ENCODE data around the gene SLC49A4. TPM values are rescaled to one million over a fixed set of nuclear protein-coding genes. Genes with fewer than 3 reads are reported as not detected.
A peak's percentile ranks its signal among the peaks of the same experiment; 100 is the strongest.

The SLC49A4 gene
- total RNA-seq, 2 donors from 2014 or later: 1.9 to 2.6 TPM

DNA sequence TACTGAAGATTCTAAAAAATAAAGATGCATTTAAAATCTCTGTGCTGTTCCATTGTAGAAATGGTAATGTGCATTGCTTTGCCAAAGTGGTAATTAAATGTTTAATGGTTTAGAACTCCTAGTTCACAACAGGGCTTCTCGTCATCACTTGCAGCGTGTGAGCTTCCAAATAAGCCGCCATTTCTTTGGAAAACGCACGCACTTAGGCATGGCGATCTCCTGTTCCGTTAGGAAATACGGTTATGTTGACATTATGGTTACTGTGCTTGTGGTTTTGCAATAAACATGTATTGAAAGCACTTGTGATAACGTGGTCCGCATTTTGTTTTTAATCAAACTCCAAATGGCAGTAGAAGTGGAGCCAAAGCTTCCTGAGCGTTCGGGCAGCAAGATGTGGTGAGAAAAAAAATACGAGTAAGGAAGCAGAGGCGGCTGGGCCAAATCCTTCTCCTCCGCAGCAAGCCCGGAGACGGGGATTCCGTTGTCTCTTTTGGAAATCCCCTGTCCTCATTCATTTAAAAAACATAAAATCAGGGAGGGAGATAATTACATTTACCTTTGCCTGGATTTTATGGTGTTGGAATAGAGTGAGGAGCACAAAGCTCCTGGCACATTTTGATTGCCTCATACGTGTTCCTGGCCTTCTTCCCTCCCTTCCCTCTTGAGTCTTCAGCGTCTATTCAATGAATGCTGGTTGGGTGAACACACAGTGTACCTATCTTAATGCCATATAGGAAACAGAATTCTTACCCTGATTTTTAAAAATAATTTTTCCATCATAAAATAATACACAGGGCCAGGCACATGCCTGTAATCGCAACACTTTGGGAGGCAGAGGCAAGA lies 97.5 kb downstream of the SLC49A4 start:
- H3K9me3 Mint-ChIP-seq: no peaks in the 10 kb centered on the region
- no peak for ATAC-seq (replicated peaks)

DNA sequence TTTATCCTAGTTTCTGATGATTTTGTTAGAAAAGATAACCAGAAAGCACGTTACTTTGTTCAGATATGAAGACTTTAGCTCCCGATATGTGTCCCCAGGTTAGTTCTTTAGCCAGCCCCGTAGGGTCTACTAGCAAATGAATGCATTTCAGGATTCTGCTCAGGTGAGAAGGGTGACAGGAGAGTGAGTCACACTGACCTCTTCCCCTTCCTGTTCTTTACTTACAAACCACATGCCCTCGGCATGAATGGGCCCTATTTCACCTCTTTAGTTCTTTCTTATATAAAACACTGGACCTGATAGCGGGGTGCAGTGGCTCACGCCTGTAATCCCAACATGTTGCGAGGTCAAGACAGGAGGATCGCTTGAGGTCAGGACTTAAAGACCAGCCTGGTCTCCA lies 98.4 kb downstream of the SLC49A4 start:
- Mint-ChIP-seq H3K36me3 (ENCODE audit: low read depth) (no peaks in the 10 kb centered on the region), H3K4me1 (peaks cover 7% of the 10 kb centered on the region), H3K4me3 (no peak overlapping the region), H3K27ac (no peak overlapping the region), H3K9me3 (no peaks in the 10 kb centered on the region), H3K27me3 (no peaks in the 10 kb centered on the region)
- peak; percentile 98 for ATAC-seq (replicated peaks)

More for the DNA sequence above, 97.5 kb downstream of the SLC49A4 start:
- H3K4me1 Mint-ChIP-seq: peaks cover 7% of the 10 kb centered on the region
- H3K4me3 Mint-ChIP-seq: no peak overlapping the region
- H3K27me3 Mint-ChIP-seq: no peaks in the 10 kb centered on the region
- no peak overlapping the region for H3K27ac Mint-ChIP-seq
- H3K36me3 Mint-ChIP-seq (ENCODE audit: low read depth): no peaks in the 10 kb centered on the region

DNA sequence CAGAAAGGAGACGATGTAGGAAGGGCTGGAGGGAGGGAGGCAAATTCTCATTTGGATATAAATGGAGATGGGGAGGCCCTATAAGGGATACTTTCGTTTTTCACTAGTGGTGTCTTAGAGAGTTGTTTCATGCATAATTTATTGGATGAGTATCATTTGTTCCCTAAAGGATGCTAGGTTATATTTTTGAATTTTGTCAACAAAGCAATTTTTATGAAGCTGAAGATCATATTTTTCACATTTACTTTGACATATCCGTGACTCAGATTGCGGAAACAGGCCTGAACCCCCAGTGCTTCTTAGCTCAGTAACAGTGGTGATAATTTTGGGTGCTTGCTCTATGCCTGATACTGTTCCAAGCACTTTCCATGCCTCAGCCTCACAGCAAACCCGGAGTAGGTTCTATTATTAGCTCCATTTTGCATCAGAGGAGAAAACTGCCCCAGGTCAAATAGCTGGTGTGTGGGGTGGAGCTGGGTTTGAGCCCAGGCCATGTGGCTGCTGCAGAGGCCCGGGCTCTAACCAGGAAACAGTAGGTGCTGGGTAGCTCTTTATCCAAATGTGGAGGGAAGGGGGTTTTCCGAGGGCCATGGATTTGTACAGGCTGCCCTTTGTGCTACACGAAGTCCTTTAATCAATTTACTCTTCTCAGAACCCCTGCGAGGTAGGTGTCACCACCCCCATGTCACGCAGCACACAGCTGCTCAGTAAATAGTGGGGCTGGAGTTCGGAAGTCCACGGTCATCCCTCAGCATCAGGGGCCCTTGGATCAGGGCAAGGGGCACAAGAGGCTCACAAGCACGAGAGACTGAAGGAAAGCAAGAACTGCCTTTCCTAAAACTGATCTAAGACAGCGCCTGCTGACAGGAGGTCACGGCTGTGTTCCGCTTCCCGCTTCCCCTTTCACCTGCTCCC lies 99.1 kb downstream of the SLC49A4 start:
- Mint-ChIP-seq H3K27ac (no peak overlapping the region), H3K27me3 (peaks cover 3% of the 10 kb centered on the region), H3K9me3 (no peaks in the 10 kb centered on the region), H3K4me3 (no peak overlapping the region), H3K36me3 (ENCODE audit: low read depth) (no peaks in the 10 kb centered on the region), H3K4me1 (peaks cover 7% of the 10 kb centered on the region)
- no peak for ATAC-seq (replicated peaks)

DNA sequence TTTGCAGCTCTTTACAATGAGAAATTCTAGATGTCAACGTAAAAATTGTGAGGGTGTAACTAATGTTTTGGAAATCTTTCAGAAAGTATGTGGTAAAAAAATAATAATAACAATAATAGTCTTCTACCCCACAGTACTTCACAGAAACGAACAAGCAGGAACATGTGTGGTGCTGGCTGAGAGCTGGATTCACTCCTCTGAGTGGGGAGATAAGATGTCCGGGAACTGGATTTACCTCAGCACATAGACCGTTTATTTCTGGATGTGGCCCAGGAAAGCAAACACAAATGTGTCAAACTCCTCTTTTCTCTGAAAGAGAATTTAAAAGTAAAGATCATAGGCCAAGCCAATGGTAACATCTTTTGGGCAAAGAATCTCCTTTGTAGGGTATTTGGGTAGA lies 103.4 kb downstream of the SLC49A4 start:
- Mint-ChIP-seq H3K4me1 (peaks cover 5% of the 10 kb centered on the region), H3K27me3 (peaks cover 3% of the 10 kb centered on the region), H3K27ac (no peak overlapping the region), H3K4me3 (no peak overlapping the region), H3K9me3 (no peaks in the 10 kb centered on the region), H3K36me3 (ENCODE audit: low read depth) (no peaks in the 10 kb centered on the region)
- no peak for ATAC-seq (replicated peaks)

DNA sequence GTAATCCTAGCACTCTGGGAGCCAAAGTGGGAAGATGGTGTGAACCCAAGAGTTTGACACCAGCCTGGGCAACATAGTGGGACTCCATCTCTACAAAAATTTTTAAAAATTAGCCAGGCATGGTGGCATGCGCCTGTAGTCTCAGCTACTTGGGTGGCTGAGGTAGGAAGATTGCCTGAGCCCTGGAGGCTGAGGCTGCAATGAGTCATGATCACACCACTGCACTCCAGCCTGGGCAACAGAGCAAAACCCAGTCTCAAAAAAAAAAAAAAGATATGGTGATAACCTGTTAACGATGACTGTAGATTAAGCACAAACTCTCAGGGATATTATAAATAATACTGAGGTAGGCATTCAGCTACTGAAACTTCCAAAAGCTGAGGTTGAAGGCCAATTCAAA lies 107.5 kb downstream of the SLC49A4 start:
- H3K4me1 Mint-ChIP-seq: no peaks in the 10 kb centered on the region
- H3K36me3 Mint-ChIP-seq (ENCODE audit: low read depth): no peaks in the 10 kb centered on the region
- no peak overlapping the region for H3K4me3 Mint-ChIP-seq
- peaks cover 8% of the 10 kb centered on the region for H3K9me3 Mint-ChIP-seq
- peaks cover 23% of the 10 kb centered on the region for H3K27me3 Mint-ChIP-seq
- no peak overlapping the region for H3K27ac Mint-ChIP-seq
- no peak for ATAC-seq (replicated peaks)

DNA sequence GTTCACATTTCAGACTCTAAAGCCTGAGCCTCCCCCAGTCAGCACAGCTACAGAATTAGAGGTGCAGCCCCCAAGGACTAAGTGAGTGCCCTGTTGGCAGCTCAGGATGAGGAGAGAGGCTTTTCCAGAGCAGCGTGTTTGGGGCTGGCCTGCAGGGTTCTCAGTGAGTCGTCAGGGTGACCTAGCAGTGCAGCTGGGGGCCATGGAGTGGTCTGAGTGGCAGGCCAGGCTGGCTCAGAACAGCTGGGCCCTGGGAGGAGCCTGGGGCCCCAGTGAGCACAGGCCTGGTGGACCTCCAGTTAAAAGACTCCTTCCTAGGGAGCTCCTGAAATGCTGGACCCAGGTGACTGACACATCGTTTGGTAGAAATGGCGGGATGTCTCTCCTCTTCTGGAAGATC lies 108.3 kb downstream of the SLC49A4 start:
- H3K4me3 Mint-ChIP-seq: no peak overlapping the region
- no peak for ATAC-seq (replicated peaks)
- H3K9me3 Mint-ChIP-seq: peaks cover 8% of the 10 kb centered on the region
- no peak overlapping the region for H3K27ac Mint-ChIP-seq
- H3K36me3 Mint-ChIP-seq (ENCODE audit: low read depth): no peaks in the 10 kb centered on the region
- H3K4me1 Mint-ChIP-seq: no peaks in the 10 kb centered on the region
- H3K27me3 Mint-ChIP-seq: peaks cover 23% of the 10 kb centered on the region

DNA sequence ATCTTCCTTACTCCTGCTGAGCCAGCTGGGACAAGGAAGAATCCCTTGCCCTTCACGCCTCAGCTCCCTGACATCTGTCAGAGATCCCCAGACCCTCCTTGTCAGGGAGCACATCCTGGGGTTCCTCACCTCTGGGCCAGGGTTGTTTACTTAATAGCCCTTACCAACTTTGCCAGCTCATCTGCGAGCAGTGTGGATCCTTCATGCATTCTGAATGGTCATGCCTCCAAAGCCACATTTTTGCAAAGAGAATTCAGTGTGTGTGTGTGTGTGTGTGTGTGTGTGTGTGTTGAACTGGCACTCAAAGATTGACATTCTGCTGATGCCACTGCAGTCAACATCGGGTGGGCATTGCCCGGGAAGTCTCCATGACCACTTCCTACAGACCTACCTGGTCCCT lies 112.6 kb downstream of the SLC49A4 start:
- Mint-ChIP-seq H3K27ac (no peak overlapping the region), H3K27me3 (peaks cover 20% of the 10 kb centered on the region), H3K4me1 (no peaks in the 10 kb centered on the region), H3K36me3 (ENCODE audit: low read depth) (no peaks in the 10 kb centered on the region), H3K9me3 (peaks cover 8% of the 10 kb centered on the region), H3K4me3 (no peak overlapping the region)
- ATAC-seq (replicated peaks): no peak

DNA sequence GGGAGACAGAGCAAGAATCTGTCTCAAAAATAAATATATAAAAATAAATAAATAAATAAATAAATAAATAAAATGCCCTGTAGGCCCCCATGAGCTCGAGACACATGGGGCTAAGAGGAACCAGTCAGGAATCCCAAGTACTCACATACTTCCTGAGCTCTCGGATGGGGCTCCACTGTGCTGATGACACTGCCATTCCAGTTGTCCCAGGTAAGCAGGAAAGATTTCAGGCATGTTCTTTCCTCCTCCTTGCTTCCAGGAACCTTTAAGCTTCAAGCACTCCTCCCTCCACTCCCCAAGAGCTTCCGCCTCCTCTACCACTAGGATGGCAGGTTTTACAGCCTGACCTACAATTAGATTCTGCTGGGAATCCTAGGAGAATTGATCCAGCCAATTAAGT lies 113.4 kb downstream of the SLC49A4 start:
- H3K9me3 Mint-ChIP-seq: peaks cover 8% of the 10 kb centered on the region
- no peak overlapping the region for H3K4me3 Mint-ChIP-seq
- H3K4me1 Mint-ChIP-seq: no peaks in the 10 kb centered on the region
- H3K27me3 Mint-ChIP-seq: peaks cover 20% of the 10 kb centered on the region
- no peak overlapping the region for H3K27ac Mint-ChIP-seq
- ATAC-seq (replicated peaks): no peak
- no peaks in the 10 kb centered on the region for H3K36me3 Mint-ChIP-seq (ENCODE audit: low read depth)

DNA sequence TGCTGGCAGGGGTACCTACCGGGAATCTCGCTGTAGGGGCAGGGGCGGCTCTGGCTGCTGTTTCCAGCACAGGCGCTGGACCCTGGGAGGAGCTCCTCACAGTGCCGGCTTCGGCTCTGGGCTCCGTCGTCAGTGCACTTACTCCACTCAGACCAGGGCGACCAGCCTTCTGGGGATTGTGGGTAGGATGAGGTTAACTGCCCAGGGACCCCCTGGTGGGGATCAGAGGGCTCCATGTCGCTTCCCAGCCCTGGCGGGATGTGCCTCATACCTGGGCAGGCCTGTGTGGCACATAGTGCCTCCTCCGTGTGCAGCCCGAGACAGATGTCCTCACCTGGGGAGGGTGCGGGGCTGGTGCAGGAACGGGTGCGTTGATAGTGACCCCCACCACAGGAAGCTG lies 117.0 kb downstream of the SLC49A4 start:
- Mint-ChIP-seq H3K36me3 (ENCODE audit: low read depth) (no peaks in the 10 kb centered on the region), H3K4me3 (no peak overlapping the region), H3K9me3 (no peaks in the 10 kb centered on the region), H3K4me1 (no peaks in the 10 kb centered on the region), H3K27me3 (peaks cover 10% of the 10 kb centered on the region), H3K27ac (no peak overlapping the region)
- no peak for ATAC-seq (replicated peaks)

DNA sequence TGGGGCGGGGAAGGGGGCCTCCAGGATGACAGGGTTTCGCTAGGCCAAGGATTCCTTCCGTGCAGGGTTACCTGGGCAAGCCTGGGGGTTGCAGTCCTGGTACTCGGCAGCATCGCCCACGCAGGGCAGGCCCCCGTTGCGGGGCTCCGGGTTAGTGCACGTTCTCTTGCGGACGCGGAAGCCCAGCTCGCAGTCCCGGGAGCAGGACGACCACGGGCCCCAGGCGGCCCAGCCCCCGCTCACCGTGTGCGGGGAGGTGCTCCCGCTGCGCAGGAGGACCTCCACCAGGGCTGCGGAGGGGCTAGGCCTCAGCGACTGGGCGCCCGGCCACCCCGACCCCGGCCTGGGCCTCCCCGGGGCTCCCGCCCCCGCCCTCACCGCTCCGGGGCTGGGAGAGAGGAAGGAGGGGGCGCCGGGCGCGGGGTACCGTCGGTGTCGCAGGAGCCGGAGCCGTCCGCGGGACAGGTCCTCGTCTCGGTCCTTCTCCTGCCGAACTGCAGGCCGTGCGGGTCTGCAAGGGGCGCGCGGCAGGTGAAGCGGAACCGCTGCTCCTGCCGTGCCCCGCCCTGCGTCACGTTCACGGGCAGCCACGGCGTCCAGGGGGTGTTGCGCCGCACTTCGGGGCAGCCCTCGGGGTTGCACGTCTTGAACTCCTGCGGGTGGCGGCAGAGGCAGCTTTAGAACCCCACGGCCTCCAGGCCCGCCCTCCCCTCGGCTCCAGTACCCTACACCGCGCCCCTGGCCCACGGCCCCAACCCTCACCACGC lies 118.1 kb downstream of the SLC49A4 start:
- no peak overlapping the region for H3K4me3 Mint-ChIP-seq
- H3K27me3 Mint-ChIP-seq: peaks cover 7% of the 10 kb centered on the region
- H3K36me3 Mint-ChIP-seq (ENCODE audit: low read depth): no peaks in the 10 kb centered on the region
- no peak overlapping the region for H3K27ac Mint-ChIP-seq
- H3K9me3 Mint-ChIP-seq: no peaks in the 10 kb centered on the region
- no peaks in the 10 kb centered on the region for H3K4me1 Mint-ChIP-seq
- no peak for ATAC-seq (replicated peaks)

DNA sequence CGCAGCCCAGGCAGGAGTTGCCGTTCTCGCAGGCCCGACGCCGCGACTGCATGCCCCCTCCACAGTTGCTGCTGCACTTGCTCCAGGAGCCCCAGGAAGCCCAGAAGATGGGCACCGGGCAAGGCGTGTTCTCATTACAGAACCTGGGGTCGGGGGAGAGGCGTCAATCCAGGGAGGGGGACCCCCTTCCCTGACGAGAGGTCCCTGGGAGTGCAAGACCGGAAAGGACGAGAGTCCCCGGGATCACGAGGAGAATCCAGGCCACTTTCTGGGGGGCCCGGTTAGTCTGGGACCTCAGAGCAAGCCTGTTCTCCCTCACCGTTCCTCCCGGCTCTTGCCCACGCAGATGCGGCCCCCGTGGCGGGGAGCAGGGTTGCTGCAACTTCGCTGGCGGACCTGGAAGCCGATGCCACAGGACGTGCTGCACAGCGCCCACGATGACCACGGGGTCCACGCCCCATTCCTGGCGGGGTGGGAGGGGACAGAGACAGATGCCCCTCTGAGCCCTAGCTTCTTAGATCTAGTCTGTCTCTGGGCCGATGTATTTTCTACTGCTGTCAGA lies 118.8 kb downstream of the SLC49A4 start:
- no peaks in the 10 kb centered on the region for H3K36me3 Mint-ChIP-seq (ENCODE audit: low read depth)
- H3K9me3 Mint-ChIP-seq: no peaks in the 10 kb centered on the region
- no peak overlapping the region for H3K27ac Mint-ChIP-seq
- peaks cover 7% of the 10 kb centered on the region for H3K27me3 Mint-ChIP-seq
- H3K4me1 Mint-ChIP-seq: no peaks in the 10 kb centered on the region
- no peak overlapping the region for H3K4me3 Mint-ChIP-seq
- no peak for ATAC-seq (replicated peaks)

DNA sequence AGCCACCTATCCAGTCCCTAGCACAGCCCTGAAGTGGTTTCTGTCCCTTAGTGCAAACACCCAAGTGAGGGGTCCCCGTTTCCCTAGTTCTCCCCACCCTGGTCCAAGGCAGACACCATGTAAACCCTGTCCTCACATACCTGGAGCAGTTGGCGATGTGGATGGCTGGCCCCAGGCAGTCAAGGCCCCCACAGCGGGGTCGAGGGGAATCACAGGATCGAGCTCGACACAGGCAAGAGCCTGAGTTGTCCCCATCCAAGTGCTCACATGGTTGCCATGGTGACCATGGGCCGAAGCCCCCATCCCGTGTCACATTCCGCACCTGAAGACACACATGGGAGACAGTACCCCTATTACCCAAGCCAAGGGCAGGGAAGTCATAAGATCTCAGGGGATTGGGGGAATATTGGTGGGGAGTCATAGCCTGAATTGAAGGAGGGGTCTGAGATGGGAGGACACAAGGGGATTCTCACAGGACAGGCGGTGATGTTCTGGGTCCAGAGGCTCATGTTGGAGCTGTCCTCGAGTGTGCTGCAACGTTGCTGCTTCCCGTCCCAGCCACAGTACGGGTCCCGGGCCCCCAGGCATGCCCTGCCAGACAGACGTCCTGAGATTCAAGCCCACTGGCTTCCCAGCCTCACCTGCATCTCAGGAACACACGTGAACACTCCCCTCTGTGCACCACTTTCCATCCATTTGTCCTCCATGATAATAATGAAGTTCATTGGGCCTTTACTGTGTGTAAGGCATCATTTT lies 120.6 kb downstream of the SLC49A4 start:
- Mint-ChIP-seq H3K9me3 (no peaks in the 10 kb centered on the region), H3K4me3 (no peak overlapping the region), H3K27me3 (peaks cover 12% of the 10 kb centered on the region), H3K4me1 (no peaks in the 10 kb centered on the region), H3K27ac (no peak overlapping the region), H3K36me3 (ENCODE audit: low read depth) (no peaks in the 10 kb centered on the region)
- ATAC-seq (replicated peaks): no peak

DNA sequence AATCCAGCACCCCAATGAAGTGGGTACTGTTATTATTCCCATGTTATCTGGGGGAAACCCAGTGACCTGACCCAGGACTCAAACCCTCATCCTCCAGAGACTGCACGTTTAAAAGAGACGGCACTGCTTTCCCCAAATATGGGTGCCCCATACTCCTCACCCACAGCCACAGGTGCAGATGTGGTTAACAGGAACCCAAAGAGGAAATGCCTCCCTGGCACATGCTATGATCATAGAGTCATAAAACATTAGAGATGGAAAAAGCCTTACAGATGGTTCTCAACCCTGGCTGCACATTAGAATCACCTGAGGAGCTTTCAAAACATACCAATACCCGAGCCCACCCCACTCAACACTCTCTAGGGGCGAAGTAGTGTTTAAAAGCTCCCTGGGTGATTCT lies 121.2 kb downstream of the SLC49A4 start:
- H3K9me3 Mint-ChIP-seq: no peaks in the 10 kb centered on the region
- peaks cover 12% of the 10 kb centered on the region for H3K27me3 Mint-ChIP-seq
- H3K4me1 Mint-ChIP-seq: no peaks in the 10 kb centered on the region
- no peak for ATAC-seq (replicated peaks)
- no peak overlapping the region for H3K4me3 Mint-ChIP-seq
- H3K27ac Mint-ChIP-seq: no peak overlapping the region
- no peaks in the 10 kb centered on the region for H3K36me3 Mint-ChIP-seq (ENCODE audit: low read depth)
